Ishikawa (cell line): ENCODE measurements around the gene STAP2.

Experiments
- CEBPB ChIP-seq: IDR thresholded peaks from 2 replicates; pipeline ENCODE4 v1.6.1; 2012
- CREB1 ChIP-seq: IDR thresholded peaks from 2 replicates; pipeline ENCODE4 v1.6.1; 2012; ENCODE audit warnings: low read depth
- EGR1 ChIP-seq: IDR thresholded peaks from 2 replicates; pipeline ENCODE4 v1.6.1; 2012
- EP300 ChIP-seq: IDR thresholded peaks from 2 replicates; pipeline ENCODE4 v1.6.1; 2012; ENCODE audit warnings: borderline replicate concordance
- FOXM1 ChIP-seq: IDR thresholded peaks from 2 replicates; pipeline ENCODE4 v1.6.1; 2012; ENCODE audit warnings: low read depth, borderline replicate concordance
- MAX ChIP-seq: IDR thresholded peaks from 2 replicates; pipeline ENCODE4 v1.6.1; 2012
- RAD21 ChIP-seq: IDR thresholded peaks from 2 replicates; pipeline ENCODE4 v1.6.1; 2012; ENCODE audit warnings: low read depth
- REST ChIP-seq: IDR thresholded peaks from 2 replicates; pipeline ENCODE4 v1.6.1; 2012; ENCODE audit warnings: low read depth, mild to moderate bottlenecking
- USF1 ChIP-seq: IDR thresholded peaks from 2 replicates; pipeline ENCODE4 v1.6.1; 2012

- TF ChIP-seq FOXM1 (no peak), RAD21 (no peak), EP300 (no peak), EGR1 (no peak), MAX (no peak), CEBPB (no peak), CREB1 (no peak), REST (no peak), USF1 (no peak)
Measured at GRCh38 chr19:4297901-4298809, 40.5 kb downstream of the STAP2 start.
